Globus pallidus (tissue), 1 donor: ENCODE results near the gene CDYL.

Source experiments
- DNase-seq: peaks from one replicate; pipeline ENCODE4 v3.0.0-alpha.2; 2015; ENCODE audit warnings: low spot score

The CDYL gene

DNA sequence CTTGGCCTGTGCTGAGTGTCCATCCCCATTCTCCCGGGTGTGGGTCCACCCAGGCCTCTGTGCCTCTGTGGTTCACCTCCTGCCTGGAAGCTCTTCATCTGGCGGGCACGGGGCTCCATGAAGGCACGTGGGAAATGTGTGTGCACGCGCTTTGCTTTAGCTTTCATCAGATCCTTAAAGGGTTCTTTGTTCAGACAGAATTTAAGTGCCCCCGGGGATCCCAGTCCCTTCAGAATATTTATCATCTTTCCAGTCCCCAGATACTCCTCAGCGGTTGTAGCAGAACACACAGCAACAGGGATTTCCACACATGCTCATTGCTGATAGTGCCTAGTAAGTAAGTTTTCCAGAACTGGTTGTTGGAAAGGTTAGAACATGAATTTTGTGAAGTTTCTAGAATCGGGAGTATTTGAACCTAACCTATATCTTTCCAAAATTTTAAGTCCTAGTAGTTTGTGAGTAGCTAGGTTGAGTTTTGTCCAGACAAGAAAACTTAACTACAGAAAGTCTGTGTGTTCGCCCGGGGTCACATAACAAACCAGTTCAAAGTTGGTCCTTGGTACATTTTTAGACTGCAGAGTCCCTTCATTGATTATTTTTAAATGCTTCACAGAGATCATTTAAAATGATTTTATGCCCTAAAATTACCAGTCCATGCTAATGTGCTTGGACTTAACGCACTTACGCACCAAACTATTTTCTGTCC is 159.9 kb downstream of the CDYL start:
- DNase-seq = no peak

DNA sequence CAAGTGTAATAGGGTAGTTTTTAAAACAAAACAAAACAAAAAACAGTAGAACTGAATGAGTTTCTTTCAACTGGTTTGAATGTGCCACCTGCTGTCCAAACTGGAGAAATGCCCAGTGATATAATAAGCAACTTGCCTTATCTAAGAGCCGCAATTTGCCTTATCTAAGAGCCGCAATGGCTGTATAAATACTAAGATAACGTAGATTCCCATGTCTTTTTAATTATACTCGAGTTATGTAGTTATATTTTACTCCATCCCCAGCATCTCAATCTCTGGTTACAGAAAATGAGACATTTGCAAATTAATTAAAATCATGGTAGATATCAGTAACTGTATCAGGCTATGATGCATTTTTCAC is 160.5 kb downstream of the CDYL start:
- DNase-seq = peak; percentile 63

DNA sequence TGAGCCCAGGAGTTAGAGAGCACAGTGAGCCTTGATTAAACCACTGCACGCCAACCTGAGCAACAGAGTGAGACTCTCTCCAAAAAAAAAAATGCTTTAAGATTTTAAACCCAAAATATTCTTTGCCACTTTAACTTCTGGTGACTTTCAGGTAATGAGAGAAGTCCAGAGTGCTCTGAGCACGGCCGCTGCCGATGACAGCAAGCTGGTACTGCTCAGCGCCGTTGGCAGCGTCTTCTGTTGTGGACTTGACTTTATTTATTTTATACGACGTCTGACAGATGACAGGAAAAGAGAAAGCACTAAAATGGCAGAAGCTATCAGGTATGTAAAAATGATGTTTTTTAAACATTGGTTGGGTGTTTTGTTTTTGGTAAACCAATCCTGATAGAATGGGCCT is 161.2 kb downstream of the CDYL start:
- DNase-seq = no peak

DNA sequence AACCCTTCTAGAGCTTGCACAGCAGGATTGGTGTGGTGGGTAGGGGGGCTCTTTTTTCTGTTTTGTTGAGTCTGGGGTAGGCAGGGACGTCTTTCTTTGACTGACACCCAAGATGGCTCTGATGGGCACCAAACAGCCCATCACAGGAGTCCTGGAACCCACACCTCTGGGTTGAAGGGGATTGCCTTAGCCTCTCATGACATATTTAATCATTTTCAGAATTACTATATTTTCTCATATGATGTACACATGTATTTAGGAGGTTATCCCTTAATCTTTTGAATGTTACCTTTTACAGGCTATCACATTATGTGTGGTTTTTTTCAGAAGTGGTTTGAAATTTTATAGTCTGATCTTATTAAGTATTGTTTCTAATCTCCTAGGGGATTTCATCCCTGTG is 163.0 kb downstream of the CDYL start:
- no peak for DNase-seq

DNA sequence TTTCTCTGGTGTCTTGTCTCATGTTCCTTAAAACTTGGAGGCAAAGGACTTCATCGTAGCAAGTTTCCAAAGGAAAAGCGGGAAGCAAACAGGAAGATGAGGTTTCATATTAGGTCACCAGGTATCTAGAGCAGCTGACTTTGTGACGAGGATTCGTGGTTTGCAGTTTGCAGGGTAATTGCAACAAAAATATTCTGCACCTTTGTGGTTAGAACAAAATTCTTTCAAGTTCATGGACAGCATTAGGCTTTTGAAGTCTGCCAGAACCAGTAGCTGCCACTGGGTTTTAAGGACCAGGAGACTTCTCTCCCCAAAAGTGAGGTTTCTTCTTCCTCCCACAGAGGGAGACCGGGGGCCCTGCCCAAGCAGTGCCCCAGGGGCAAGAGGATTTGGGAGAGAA is 164.2 kb downstream of the CDYL start:
- DNase-seq = no peak

DNA sequence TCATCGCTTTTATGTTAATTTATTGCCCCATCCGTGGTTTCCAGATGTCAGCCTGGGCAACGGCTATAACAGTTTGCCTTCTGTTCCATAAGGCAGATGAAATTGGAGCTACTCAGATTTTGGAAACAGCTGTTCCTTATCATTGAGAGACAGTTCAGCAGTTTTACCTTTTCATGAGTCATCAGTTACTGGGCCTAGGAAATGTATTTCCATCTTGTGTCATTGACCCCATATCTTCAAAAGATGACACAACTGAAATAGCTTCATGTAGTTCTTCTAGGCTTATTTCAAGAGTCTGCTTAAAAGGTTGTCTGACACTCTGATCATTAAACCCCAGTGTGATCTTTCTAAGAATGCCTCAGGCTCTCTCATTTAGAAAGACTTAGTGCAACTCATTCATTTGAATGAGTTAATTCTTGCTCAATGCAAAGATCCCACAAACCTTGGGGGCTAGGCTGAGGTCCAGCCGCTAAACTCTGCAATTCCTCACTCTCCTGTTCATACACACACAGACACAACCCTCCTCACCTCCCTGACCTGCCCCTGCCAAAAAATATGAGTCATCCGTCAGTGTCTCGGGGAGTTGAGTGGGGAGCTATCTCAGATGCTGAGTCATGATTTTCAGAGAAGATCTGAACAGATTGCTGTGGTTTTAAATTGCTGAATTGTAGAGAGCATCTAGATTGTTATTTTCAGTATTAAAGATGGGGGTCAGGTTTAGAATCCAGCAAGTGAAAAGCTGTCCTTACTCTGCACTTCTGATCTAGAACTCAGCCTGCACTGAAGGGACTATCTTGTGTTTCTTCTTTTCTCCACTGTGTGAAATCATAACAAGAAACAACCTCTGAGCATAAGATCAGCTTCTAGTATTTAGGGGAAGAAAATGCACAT is 165.8 kb downstream of the CDYL start:
- DNase-seq = no peak

DNA sequence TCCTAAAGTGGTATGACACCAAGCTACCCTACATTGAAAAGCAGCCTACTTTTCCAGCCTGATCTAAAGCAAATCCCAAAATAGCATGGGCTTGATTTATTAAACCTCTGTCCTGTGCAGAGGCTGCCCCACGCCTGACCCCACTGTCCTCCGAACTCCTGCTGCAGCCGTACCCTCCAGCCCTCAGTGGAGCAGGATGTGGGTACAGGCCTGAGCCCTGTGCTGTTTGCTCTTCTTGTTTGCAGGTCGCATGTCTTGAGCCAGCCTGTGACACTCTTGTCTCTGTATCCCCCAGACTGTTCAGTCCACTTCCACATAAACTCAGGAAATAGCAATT is 166.4 kb downstream of the CDYL start:
- no peak for DNase-seq

DNA sequence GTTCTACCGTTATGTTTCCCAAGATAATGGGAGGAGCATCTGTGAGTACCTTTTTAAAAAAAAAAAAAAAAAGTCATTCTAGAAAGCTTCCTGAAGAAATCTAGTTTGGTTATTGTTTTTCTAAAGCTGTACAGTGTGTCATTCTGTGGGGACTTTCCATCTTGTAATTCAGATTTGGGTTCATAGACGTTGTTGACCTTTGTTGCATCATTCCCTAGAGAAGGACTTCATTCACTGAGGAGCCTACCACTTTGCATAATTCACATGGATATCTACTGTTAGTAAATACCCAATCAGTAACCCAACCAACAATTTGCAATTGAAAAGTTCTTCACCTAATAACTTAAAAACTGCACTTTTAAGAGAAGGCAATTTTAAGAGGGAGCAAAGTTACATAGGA is 167.5 kb downstream of the CDYL start:
- DNase-seq = no peak

DNA sequence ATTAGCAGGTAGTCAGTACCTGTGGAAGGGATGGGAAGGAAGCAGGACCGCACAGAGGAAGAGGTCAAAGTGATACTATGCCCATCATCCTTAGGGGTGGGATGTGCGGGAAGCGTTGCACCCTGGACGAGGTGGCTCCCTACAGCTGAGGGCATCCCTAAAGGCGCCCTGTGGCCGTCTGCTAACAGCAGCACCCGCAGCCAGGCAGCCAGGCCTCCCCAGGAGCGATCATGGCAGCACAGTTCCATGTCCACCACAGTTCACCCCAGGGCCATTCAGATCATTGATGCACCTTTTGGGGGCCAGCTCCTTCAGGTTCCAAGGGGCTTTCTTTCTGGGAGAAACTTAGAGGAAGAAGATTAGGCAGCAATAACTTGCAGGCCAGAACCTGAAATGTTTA is 168.1 kb downstream of the CDYL start:
- DNase-seq = no peak

DNA sequence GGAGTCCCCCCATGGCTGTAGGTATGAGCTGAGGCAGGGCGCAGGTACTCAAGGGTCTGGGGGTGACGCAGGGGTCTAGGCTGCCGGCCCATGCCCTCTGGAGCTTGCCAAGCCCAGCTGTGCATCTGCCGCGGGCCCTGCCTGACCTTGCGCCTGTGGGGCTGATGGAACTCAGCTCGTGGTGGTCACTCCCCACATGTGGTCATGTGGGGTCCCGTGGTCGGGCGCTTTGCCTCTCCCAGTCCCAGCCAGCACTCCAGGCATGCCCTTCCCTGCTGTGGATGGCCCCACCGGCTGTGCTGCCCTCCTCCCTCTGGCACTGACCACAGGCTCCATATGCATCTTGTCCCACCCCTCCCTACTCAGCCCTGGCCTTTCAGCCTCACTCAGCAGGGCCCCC is 170.3 kb downstream of the CDYL start:
- DNase-seq = no peak

DNA sequence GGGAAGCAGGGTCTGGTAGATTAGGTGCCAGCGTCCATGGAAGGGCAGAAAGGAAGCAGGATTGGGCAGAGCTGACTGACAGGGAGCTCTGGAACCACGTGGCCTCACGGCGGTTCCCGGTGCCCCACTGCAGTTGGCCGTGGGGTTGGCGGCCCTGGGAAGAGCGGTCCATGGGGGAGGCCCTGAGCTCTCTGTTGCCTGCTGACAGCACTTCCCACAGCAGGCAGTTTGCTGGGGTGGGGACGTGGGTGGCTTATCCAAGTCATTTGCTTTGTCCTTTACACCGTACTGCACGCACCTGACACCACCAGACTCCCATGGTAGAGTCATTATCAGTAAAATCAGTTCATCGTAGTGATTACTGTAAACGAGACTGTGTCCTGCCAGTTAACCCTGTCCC is 171.5 kb downstream of the CDYL start:
- DNase-seq = no peak

DNA sequence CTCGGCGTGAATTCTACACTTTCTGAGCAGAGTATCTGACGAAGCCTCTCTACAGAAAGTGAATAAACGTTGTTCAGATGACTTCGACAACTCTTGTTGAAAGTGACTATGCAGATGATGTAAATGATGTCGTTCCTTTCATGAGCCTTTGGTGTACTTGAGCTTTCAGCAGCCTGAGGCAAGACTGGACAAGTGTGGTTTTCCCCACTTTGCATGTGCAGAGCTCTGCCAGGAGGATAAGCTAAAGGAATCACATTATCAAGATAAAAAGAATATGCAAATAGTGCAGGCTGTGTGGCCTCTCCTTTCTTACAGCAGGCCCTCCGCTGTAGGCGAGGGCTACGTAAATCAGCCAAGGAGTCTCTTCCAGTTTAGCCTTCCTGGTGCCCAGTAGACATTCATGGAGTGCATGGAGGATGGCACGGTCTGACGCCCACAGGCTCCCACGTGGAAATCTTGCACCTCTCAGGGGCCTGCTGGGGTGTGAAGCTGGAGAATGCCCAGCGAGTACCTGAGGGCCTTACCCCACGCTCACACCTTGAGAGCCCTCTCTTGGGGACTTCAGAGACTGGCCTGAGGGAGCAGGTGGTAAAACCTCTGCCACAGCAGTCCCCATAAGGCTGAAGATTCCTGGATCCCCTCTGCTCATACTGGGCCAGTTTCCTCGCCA is 172.7 kb downstream of the CDYL start:
- no peak for DNase-seq

DNA sequence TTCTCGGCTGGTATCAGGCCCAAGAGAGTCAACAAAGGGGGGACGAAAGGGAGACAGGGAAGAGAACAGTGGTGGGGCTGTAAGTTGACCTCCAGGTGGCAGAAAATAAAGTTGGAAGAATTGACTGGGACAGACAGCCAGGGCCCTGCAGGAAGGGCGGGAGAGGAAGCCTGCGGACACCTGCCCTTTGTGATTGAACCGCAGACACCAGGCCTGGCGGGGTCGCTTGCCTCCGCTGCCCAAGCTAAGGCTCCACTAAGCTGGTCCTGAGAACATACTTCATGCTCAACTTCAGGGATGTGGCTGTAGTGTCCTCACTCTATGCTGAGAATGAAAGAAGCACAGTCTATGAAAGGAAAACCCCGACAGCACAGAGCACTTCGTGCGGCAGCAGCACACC is 173.9 kb downstream of the CDYL start:
- no peak for DNase-seq

DNA sequence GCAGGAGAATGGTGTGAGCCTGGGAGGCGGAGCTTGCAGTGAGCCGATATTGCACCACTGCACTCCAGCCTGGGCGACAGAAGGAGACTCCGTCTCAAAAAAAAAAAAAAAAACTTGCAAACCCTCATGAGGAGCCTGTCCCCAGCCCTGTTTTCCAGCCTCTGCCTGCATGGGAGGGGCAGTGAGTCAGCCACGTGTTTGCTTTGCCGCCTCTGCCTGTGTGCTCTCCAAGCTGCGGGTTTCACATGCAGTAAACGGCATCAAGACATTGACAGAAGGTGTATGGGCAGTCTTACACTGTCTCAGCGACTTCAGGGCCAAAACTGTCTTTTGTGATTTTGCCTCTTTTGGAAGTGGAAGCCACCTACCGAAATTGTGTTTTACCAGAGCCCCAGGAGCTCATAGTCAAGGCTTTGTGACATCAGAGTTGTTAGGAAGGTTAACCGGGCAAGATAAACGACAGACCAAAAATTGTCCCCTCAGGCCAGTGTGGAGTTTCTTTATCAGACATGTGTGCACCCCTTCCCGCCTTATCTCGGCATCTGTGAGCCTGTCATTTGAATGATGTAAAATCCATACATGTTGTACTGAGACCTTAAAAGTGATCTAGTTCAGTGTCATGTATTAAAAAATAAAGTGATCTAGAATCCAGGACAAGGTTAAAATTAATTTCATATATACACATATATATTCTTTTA is 174.8 kb downstream of the CDYL start:
- DNase-seq = no peak

DNA sequence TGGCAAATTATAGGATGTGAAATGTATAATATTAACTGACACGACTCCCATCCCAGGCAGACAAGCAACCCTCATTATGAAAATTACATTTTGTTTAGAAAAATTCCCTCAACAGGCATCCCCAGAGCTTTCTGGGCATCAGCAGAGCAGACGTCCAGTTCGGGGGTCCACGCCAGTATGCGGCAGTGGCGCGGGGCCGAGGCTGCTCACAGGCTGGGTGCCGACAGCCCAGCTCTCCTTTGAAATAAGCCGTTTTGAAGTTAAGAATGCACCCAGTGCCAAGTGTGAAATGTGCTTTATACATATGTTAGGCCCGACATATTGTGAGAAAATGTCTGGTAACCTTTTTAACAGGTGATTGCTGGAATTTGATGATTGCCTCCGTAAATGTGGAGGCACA is 177.2 kb downstream of the CDYL start:
- DNase-seq = no peak

DNA sequence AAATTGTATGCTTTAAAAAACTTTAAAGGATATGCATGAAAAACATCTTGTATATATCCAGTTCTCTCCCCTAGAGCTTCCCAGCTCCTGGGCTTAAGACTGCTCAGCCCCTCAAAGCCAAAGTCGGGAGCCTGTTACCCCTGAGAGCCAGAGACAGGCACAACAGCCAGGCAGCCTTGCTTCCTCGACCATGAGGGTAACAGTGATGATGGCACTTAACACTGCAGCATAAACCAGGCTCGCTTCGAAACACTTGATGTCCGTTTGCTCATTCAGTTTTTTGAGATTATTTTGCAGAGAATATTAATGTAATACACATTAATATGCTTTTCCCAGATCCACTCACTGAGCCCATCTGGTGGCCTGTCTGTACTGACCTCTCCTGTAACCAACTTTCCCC is 180.4 kb downstream of the CDYL start:
- DNase-seq = no peak

DNA sequence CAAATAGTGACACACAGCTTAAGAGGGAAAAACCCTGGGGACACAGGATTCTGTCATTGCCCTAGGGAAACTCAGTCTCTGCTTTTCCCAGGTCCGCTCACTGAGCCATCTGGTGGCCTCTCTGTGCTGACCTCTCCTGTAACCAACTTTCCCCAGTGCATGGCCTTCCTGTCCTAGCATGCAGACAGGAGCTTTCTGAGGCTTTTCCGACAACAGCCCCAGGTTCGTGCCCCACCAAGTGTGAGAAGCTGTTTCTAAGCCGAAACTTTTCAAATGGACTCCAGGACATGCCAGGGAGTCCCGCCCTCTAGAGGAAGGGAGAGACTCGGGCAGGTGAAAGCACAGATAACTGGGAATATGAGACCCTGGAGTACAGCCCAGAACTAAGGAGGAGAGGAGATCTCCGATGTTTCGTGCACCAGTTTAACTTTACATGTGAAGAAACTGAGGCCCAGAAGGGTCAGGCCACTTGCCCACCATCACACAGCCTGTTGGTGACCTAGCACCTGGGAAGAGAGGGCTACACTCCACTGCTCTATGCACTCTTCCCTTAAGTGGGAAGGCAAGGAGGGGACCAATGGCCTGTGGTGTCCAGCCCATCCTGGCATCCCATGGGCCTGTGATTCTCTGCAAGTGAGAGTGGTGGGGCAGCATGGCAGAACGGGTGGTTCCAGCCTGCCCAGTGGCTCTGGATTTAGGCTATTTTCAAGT is 181.5 kb downstream of the CDYL start:
- no peak for DNase-seq

DNA sequence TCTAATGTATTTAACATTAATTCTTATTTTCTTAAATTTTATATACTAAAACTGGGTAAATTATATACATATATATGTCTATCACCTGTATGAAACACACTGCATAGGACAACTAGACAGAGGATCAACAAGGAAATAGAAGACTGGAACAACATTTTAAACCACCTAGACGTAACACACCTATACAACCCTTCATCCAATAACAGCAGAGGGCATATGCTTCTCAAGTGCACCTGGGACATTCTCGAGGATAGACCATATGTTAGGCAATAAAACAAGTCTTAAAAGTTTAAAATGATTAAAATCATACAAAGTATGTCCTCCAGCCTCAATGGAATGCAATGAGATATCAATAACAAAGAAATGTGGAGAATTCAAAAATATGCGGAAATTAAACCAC is 182.4 kb downstream of the CDYL start:
- DNase-seq = no peak

DNA sequence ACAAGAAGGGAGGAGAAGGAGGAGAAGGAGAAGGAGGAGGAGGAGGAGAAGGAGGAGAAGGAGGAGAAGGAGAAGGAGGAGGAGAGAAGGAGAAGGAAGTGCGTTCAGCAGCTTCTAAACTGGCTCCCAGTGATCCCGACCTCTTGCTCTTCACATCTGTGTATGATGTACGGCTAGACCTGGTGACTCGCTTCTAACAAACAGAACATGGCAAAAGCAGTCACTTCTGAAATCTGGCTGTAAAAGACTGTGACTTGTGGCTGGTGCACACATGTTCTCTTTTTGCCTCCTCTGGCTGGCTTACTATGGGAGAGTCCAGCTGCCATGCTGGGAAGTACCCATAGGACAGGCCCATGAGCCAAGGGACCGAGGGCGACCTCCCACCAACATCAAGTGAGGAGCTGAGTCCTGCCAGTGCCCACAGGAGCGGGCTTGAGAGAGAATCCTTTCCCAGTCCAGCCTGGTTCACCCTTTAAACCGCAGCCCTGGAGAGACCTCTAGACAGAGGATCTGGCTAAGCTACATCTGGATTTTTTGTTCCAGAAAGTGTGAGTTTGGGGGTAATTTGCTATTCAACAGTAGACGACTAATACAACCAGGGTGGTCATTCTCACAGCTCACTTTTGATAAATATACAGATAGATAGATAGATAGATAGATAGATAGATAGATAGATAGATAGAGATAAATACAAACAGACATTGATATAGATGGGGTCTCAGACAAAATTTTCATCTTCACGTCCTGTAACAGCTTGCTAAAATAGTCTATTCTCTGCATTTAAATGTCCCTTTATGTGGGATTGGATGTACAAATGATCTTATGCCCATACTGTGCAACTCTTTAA is 185.3 kb downstream of the CDYL start:
- no peak for DNase-seq

DNA sequence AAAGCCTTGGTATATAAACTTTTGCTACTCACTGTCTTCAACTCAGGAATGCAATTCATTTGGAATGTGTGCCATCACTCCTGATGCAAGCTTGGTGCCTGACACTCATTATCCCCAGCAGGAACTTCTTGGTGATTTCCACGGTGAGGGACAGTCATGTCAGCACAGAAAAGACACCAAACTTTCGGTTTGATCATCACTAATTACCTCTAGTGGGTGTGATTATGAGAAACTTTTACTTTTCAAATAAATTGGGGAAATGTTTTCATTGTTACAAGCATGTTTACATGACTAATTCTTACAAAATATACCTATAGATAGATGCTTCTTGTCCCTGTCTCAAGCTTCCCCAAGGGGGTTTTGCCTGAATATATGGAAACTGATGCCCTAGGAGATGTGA is 186.7 kb downstream of the CDYL start:
- DNase-seq = no peak
